AG04450 (cell line): ENCODE data around the gene TENT5C. TPM values are rescaled to one million over a fixed set of nuclear protein-coding genes. Genes with fewer than 3 reads are reported as not detected.

ENCODE experiments used
- CTCF ChIA-PET: fragments of 300-600, 350-600 bp; formaldehyde crosslinking; extraction: SDS; loops from one replicate; lab custom pipeline; 2022; ENCODE audit warnings: antibody characterized with exemption, inconsistent platforms; lab: Charles Lee
- POLR2A ChIA-PET: fragments of 350-600 bp; formaldehyde crosslinking; extraction: SDS; loops from one replicate; lab custom pipeline; 2021; ENCODE audit warnings: antibody characterized with exemption, inconsistent platforms; lab: Yijun Ruan, JAX
- DNase-seq: peaks from one replicate; pipeline ENCODE4 v3.0.0-alpha.2; 2011; ENCODE audit warnings: low read depth, low spot score
- H3K27ac ChIP-seq: one replicate; pipeline ENCODE4 v1.5.1; 2012; ENCODE audit warnings: low read depth, low read length, control low read depth
- H3K27me3 ChIP-seq: one replicate; pipeline ENCODE4 v1.6.0; 2012; ENCODE audit warnings: low read length; ENCODE audit not compliant: control insufficient read depth, insufficient read depth
- H3K4me3 ChIP-seq: 2 replicates; pipeline ENCODE4 v1.5.1; 2011; ENCODE audit warnings: mild to moderate bottlenecking, low read depth, low read length, control low read depth
- H3K9me3 ChIP-seq: 2 replicates; pipeline ENCODE4 v1.5.1; 2012; ENCODE audit warnings: low read length; ENCODE audit not compliant: control insufficient read depth, insufficient read depth
- CTCF ChIP-seq: IDR thresholded peaks from 2 replicates; pipeline ENCODE4 v1.5.1; 2011; ENCODE audit warnings: low read depth, low read length, control low read depth, inconsistent platforms
- polyA plus RNA-seq: library from polyadenylated mRNA; depleted of rRNA; stranded (reverse); fragments of >200 nt; gene quantifications from 2 replicates; pipeline ENCODE4 v1.2.3, GENCODE V29; 2011

TENT5C gene
- polyA plus RNA-seq, 1 experiment: 29.2 TPM

- no peaks in the 10 kb centered on the region for H3K9me3 ChIP-seq
- ChIA-PET CTCF (interaction anchor here (1.4 kb wide), 1 partner anchor 136 kb away, joined by 4 read pairs; no protein-coding TSS in a partner anchor), POLR2A (no interaction called here)
- H3K4me3 ChIP-seq: no peak overlapping the region
- no peak for DNase-seq
- H3K27me3 ChIP-seq: no peaks in the 10 kb centered on the region
- no peak for TF ChIP-seq CTCF
- no peak overlapping the region for H3K27ac ChIP-seq
These were observed 16.9 kb downstream of the TENT5C start for GRCh38 chr1:117622726-117623125.

GRCh38 chr1:117623141-117623540, 17.3 kb downstream of the TENT5C start:
- H3K9me3 ChIP-seq: no peaks in the 10 kb centered on the region
- no peak for DNase-seq
- ChIA-PET CTCF (interaction anchor here (1.4 kb wide), 1 partner anchor 135 kb away, joined by 4 read pairs; no protein-coding TSS in a partner anchor), POLR2A (no interaction called here)
- no peak for TF ChIP-seq CTCF
- no peak overlapping the region for H3K4me3 ChIP-seq
- no peaks in the 10 kb centered on the region for H3K27me3 ChIP-seq
- no peak overlapping the region for H3K27ac ChIP-seq

- H3K9me3 ChIP-seq: no peaks in the 10 kb centered on the region
- ChIA-PET POLR2A (no interaction called here), CTCF (interaction anchor here (1.4 to 2.0 kb wide), 2 partner anchors 89 to 135 kb away, joined by 4 read pairs; no protein-coding TSS in a partner anchor)
- no peaks in the 10 kb centered on the region for H3K27me3 ChIP-seq
- TF ChIP-seq CTCF: no peak
- no peak overlapping the region for H3K27ac ChIP-seq
- H3K4me3 ChIP-seq: no peak overlapping the region
- DNase-seq: no peak
These were observed 17.9 kb downstream of the TENT5C start for GRCh38 chr1:117623698-117624097.

- Histone ChIP-seq H3K9me3 (no peaks in the 10 kb centered on the region), H3K4me3 (no peak overlapping the region), H3K27me3 (no peaks in the 10 kb centered on the region), H3K27ac (no peak overlapping the region)
- DNase-seq: no peak
- CTCF ChIA-PET: interaction anchor here (0.6 kb wide), 1 partner anchor 130 kb away, joined by 3 read pairs; no protein-coding TSS in a partner anchor
- no peak for TF ChIP-seq CTCF
- POLR2A ChIA-PET: no interaction called here
These were observed 21.8 kb downstream of the TENT5C start for GRCh38 chr1:117627546-117628130.

- Histone ChIP-seq H3K9me3 (no peaks in the 10 kb centered on the region), H3K27me3 (no peaks in the 10 kb centered on the region), H3K4me3 (no peak overlapping the region), H3K27ac (no peak overlapping the region)
- DNase-seq: no peak
- TF ChIP-seq CTCF: no peak
- ChIA-PET POLR2A (no interaction called here), CTCF (no interaction called here)
These were observed 22.5 kb downstream of the TENT5C start for GRCh38 chr1:117628343-117628742.
